Glomerular endothelial cell (primary cell): ENCODE data around the gene MSRB2. TPM values are rescaled to one million over a fixed set of nuclear protein-coding genes. Genes with fewer than 3 reads are reported as not detected.
A peak's percentile ranks its signal among the peaks of the same experiment; 100 is the strongest.
"Not testable (repeated sequence)": the region's sequence is repeated elsewhere in the genome, so short reads cannot be mapped to it uniquely, and the experiment has no call there.

Experiments used
- DNase-seq: peaks from one replicate; pipeline ENCODE4 v3.0.0-alpha.2; 2011; ENCODE audit warnings: low read depth, low spot score; ENCODE audit errors: extremely low read depth
- total RNA-seq: library from RNA; depleted of rRNA; stranded (reverse); fragments of >200 nt; gene quantifications from 2 replicates; pipeline ENCODE4 v1.2.3, GENCODE V29; 2015

Gene MSRB2
- 15.4 and 22.5 TPM in 2 replicates for total RNA-seq

DNA sequence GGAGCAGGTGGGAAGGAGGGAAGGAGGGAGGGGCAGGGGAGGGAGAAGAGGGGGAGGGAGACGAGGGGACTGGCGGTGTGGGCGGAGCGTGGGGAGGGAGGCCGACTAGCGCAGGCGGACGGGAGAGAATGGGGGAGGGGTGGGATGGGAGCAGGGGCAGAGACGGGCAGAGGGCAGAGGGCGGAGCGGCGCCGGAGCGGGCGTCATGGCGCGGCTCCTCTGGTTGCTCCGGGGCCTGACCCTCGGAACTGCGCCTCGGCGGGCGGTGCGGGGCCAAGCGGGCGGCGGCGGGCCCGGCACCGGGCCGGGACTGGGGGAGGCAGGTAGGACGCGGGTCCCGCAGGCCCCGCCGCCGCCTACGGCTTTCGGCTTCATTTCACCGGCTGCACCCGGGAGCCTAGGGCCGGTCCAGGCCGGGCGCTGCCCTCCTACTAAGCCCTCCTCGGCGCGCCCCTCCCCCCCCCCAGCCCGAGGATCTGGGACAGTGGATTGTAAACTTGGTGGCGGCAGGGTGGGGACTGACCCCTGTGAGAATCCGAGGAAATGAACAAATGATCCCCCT lies at the start of gene MSRB2:
TSS of gene MSRB2 (plus strand) at position 176 of the 562 bp plus-strand sequence. CDS start at position 206, 30 bp downstream.
- no peak for DNase-seq

DNA sequence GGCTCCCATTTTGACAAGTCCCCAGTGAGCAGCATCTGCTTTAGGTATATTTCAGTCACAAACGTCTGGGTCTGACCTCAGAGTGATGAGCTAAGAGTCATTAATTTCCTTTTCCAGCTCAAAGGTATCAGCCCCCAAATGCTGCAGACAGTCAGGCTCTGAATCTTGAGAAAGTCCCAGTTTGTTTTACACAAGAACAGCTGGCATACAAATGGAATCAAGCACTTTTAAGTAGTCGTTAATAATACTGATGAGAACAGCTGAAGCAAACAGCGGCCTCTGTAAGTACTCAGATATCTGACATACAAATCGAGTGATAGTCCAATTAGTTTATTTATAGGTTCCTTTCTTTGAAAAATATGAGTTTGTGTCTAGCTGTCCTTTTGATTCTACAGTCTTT lies 49.4 kb upstream of the MSRB2 start:
- no peak for DNase-seq

DNA sequence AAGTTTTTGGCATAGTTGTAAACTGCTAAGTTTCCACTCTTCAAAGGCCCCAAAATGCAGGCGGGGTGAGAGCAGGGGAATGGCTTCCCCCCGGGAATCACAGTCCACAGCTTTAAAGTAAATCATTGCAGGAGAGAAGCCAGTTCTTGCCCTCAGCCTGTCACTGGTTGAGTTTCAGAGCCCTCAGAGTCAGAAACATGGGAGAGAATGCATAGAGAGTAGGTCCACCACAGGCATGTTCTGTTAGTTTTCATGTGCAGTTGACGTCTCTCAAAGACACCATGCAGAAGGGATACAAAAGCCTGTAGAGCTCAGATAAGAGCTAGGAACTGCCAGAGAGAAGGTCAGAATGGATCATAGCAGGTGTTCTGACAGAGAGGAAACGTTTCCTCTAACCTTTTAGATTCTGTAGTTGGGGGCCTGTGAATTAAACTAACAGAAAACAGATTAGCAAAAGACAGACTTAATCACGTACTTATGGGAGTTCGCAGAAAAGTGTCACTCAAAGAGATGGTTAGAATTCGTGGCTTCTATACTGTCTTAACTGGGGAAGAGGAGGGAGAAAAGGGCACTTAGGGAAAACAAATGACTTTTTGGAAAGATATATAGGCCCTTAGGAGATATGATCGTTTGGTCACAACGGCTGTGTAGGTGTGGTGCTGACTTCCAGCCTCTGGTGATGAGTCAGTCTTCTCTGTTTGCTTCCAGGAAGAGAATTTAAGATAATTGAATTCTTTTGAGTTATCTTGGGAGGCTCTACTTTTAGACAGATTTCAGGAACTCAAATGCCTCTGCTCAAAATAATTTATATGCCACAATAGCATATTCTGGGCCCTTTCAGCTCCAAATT lies 48.0 kb upstream of the MSRB2 start:
- DNase-seq = no peak

DNA sequence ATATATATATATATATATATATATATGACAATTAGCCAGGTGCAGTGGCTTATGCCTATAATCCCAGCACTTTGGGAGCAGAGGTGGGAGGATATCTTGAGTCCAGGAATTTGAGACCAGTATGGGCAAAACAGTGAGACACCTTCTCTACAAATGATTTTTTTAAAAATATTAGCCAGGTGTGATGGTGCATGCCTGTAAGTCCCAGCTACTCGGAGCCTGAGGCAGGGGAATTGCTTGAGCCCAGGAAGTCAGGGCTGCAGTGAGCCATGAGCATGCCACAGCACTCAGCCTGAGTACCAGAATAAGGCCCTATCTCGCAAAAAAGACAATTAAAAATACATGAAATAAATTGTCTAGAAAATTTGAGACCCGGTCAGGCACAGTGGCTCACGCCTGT lies 47.2 kb upstream of the MSRB2 start:
- DNase-seq = no peak

DNA sequence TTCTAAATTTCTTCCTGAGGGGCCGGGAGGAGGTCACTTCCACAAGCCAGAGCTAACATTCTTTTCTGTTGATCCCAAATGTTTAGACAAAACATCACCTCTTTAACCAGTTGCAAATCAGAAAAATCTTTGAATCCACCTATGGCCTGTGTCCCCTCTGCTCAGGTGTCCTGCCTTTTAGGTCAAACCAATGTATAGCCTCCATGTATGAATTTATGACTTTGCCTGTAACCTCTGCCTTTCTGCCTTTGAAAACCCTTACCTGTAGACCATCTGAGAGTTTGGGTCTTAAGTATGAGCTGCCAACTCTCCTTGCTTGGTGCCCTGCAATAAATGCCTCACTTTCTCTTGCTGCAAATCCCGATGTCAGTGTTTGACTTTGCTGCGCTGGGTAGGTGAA lies 44.1 kb upstream of the MSRB2 start:
- no peak for DNase-seq

DNA sequence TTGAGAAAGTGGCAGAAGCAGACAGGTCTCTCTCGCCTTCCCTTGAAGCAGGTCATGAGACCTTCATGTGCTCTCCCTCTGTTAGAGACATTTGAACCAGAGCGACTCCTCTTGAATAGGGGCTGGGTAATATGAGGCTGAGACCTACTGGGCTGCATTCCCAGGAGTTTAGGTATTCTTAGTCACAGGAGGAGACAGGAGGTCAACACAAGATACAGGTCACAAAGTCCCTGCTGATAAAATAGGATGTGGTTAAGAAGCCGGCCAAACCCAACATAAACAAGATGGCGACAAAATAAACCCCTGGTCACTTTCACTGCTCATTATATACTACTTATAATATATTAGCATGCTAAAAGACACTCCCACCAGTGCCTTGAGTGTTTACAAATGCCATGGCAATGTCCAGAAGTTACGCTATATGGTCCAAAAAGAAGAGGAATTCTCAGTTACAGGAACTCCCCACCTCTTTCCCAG lies 43.5 kb upstream of the MSRB2 start:
- no peak for DNase-seq

DNA sequence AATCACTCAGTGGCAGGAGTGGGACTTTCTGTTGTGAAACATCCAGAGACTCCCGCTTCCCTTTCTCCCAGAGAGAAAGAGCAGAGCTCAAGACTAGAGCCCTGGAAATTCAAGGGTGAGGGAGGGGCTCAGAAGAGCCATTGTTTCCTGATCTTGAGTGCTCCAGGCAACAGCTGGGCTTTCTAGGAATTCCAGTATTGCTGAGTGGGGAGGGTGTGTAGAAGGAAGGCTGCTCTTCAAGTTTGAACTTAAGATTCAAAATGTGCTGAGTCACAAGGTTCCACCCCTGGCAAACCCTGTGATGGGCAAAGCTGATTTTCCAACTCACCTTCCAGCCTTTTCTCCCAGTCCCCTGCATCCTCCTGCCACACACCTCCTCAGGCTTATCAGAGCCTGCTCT lies 42.3 kb upstream of the MSRB2 start:
- no peak for DNase-seq

DNA sequence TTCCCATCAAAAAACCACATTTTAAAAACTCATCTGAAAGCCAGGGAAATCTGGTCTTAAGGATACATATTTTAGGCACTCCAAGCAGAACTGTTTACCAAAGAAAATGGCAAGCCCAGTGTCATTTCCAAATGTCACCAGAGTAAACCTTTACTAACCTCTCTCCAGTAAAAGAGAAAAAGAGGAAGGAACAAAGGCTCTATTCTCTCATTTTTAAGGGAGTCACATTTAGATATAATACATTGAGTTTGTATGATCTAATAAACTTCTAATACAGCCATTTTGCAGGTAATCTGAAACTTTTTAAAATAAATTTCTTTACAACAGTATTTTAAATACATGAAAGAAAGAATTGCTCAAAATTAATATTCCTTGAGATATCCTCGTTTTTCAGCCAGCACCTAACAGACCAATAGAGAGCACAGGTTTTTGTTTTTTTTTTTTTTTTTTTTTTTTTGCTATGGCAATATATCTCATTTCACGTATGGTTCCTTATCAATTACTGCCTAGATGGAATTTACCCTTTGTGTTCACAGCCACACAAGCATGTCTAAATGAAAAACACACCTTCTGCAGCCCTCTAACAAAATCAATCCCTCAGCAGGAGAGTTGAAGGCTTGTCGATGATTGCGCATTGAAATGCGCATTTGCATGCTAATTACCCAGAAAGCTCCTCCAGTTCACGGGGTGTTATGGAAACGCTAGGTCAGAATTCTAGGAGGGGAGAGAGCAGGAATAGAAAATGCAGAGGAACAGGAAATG lies 39.8 kb upstream of the MSRB2 start:
- DNase-seq = no peak

DNA sequence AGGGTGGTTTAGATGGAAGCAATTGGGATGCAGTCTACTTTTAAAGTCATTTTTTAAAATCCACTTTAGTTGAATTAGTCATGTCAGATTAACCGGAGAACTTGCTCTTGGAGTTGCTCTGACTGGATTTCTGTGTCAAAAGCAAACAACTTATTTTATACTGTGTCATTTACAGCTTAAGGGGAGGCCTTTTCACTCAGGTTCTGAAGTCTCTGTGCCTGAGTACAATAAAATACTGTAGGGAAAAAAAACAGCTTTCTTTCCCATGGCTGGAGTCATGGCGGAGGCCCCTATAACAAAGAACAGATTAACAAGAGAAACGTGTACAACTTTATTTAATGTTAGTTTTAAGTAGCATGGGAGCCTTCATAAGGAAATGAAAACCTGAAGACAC lies 39.2 kb upstream of the MSRB2 start:
- DNase-seq = no peak

DNA sequence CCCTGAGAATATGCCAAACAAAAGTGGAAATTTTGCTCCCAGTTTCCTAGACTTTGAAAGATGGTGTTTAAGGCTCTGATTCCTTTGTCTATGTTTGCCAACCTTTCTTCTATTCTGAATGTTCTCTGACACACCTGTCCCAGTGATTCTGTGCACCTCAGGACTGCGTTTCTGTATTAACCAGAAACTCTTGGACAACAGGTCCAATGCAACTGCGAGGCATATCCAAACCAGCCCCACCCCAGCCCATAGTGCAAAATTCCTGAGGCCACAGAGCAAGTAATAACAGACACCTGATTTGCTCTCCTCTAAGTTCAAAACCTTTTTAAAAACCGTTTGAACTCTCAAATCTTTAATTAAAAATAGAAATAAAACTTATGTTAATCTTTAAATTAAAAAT lies 37.0 kb upstream of the MSRB2 start:
- DNase-seq = no peak

DNA sequence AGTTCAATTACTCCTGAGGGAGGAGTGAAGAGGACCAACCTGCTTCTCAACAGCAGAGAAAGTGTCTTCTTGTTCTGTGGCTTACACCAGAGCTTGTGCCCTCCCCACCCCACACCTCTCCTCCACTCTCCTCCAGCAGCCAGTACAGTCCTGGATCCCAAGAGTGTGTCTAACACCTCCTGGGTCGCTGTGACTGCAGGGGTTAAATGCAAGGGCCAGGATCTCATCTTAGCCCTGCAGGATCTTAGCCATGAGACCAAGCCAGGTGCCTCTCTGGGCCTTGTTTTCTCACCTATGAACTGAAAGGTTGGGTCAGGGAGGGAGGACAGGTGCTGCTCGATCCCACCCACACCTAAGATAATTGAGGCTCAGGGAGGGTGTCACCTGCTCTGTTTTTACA lies 34.5 kb upstream of the MSRB2 start:
- no peak for DNase-seq

DNA sequence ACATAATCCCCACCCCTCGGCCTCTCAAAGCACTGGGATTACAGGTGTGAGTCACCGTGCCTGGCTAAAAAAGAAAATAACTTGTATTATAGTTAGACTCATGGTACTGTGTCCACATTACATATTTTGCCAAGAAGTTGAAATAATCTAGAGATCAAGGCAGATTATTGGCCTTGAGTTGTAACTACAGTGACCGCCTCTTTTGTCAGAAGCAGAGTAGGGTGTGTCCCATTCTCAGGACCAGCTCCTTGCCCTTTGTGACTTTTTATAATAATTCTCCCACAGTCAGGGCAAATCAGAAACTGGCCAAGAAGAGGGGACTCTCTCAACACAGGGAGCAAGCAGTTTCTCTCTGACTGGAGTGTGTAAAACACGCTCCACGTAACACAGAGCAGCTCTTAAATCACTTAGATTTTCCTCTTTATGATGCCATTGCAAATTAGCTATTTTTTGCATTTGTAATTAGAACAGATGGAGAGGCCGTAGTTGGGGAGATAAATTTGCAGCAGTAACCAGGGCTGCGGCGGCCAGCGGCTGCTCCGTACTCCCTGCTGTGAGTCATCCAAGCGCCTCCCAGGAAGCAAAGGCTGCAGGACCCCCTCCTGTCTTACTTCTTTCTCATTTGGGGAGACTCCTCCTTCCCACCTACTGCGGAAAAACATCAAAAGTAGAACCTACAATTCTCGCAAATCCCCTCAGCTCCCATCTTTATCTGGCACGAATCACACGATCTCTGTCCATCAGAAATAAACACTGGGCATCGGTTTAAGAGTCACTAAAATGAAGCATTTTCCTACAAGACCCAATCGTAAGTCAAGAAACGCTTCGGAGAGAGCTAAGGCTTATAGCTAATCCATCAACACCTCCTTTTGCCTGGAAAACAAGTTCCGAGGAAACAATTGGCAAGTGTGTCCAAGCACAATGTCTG lies 32.1 kb upstream of the MSRB2 start:
- DNase-seq = no peak

DNA sequence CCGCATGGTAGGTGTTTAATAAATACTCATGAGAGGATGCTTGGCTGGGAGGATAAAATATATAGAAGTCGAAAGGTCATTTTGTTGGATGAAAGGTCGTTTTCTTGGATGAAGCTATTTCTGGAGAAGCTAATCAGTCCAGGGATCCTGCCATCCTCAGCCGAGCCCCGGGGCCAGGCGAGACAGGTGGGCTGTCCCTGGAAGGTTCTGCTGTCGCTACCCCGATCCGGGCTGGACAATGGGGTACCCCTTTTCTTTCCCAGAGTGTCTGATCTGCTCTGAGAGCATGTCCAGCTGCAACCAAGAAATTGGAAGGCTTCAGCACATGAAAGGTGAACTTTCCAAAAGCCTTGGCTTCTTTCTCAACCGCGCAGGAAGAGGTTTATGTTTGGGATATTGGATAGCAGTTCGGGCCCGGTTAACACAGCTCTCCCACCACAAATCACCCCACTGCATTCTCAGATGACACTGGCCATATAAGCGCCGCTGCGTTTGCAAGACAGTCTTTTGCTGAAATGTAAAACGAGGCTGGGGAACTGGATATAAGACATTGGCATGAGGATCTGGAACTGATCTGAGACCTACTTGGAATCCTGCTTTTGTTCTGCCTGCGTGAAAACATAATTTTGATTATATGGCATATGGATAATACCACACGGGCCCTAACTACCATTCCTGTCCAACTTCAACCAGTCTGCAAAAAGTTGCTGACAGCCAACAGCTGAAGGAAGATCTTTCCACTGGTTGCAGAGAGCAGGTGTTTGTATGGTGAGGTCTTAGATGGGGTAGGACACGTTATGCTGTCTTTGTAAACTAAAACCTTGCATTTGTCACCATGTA lies 31.2 kb upstream of the MSRB2 start:
- no peak for DNase-seq

DNA sequence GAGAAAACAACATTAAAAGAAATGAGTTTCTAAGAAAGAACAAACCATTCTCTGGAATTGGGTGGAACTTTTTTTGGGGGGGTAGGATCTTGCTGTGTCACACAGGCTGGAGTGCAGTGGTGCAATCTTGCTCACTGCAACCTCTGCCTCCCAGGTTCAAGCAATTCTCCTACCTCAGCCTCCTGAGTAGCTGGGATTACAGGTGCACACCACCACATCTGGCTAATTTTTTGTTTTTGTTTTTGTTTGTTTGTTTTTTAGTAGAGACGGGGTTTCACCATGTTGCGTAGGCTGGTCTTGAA lies 30.6 kb upstream of the MSRB2 start:
- not testable (repeated sequence) for DNase-seq

DNA sequence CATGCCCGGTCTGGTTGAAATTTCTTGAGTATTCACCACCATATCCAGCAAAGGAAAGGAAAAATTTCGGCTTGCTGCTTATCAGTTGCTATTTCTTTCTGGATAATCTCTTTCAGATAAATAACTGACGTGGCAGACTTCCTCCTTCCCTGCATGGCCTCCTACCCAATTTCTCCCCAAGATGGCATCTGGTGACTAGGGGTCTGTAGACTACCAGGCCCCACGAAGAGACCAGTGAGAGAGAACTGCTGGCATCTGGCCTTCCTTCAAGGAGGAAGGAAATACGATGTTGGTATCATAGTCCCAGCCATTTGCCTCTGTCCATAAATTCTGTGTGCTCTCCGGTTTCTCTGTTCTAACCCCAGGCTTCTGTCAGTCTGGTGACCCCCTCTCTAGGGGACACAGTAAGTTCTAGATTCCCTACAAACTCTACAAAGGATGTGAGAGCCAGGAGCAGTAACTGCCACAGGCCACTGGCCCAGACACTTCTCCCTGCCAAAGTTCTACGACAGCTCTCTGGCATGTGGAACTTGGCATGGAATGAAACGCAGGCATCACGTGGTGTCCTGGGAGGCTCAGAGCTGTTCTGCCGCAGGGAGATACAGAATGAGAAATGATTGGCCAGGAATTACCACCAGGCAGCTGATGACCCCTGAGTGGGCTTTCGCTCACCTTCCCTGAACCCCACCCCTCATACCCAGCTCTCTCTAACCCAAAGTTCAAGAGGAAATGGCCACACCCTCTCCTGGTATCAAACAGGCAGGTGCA lies 30.0 kb upstream of the MSRB2 start:
- no peak for DNase-seq

DNA sequence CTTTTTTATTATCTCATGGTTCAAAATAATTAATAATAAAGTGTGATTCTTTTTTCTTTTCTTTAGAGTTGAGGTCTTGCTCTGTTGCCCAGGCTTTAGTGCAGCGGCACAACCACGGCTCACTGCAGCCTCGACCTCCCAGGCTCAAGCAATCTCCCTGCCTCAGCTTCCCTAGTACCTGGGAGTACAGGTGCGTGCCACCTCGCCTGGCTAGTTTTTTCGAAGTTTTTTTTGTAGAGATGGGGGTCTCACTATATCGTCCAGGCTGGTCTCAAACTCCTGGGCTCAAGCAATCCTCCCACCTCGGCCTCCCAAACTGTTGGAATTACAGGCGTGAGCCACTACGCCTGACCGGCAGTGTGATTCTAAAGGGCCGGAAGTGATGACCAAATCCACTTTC lies 28.0 kb upstream of the MSRB2 start:
- no peak for DNase-seq

DNA sequence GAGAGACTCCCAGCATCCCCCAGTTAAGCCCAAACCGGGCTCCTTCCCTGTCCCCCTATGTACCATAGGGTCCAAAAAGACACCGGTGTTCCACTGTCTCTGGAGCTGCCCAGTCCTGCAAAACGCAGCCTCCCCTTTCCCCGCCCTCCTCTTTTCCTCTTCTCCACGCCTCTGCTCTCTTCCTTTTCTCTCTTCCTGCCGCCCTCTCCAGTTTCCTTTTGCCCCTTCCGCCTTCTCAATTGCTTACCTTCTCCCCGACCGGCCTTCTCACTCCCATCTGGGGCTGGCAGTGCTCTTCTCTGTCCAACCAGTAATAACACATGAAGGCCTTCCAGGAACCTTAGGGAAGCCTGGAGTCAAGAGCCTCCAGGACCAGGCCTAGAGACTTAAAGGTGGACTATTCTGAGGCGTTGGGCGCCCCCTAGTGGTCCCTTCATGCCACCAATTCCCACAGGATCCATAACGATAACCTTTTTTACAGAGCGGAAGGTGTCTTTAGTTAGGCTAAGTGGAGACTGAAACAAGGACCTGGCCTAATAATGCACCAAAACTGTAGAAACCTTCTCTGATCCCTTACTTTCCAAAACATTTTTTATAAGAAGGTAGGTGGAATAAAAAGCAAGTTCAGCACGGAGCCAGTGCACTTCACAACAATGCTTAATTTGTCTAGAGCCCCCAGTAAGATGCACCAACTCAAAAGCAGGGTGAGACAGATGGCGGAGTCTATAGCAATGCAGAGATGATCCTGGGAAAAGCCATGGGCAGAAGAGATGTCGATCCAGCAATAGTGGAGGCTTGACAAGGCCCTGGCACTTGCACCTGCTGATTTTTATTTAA lies 27.2 kb upstream of the MSRB2 start:
- peak; percentile 16 for DNase-seq
